B cell (primary cell): ENCODE measurements around the gene TPRN.

Experiments used
- CTCF ChIP-seq: fragments of 200-600 bp; IDR thresholded peaks from one replicate; pipeline ENCODE4 v1.8.0; 2022; ENCODE audit warnings: antibody characterized with exemption, mild to moderate bottlenecking
- EZH2 ChIP-seq: IDR thresholded peaks from 2 replicates; pipeline ENCODE4 v1.6.1; 2012; ENCODE audit warnings: borderline replicate concordance, low read depth, mild to moderate bottlenecking, moderate library complexity, low read length; ENCODE audit not compliant: insufficient read depth, poor library complexity, severe bottlenecking

DNA sequence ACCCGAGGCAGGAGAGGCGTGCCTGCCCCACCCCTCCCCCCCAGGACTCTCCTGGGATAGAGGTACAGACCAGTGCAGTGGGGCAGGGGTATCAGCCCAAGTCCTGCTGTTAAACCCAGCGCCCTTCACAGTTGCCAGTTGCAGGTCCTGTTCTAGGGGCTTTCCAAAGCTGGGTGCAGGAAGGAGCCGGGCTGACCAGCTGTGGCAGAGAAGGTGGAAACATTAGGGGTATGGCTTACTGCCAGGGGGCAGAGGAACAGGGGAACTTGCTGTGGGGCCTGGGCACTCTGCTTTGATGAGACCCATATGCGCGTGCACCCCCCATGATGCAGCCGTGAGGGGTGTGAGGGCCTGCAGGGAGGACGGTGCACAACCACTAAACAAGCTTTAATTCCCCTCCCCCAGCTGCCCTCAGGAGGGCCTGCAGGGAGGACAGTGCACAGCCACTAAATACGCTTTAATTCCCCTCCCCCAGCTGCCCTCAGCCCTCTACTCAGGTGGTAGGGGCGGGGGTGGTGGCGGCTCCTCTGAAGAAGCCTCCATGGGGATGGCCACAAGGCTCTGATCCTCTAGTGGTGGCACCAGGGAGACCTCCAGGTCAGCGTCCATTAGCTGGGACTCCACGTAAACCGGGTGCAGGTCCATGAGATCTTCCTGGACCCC lies 29.9 kb downstream of the TPRN start:
- TF ChIP-seq CTCF, result no peak
- no peak for TF ChIP-seq EZH2
